ENCODE data around the gene IL34. TPM values are rescaled to one million over a fixed set of nuclear protein-coding genes. Genes with fewer than 3 reads are reported as not detected.

The IL34 gene
- total RNA-seq, 4 donors from 2014 or later: 96.9 to 158 (median 129) TPM

- TF ChIP-seq POLR2A (IDR thresholded peaks at IDR 0.05) (no peak), CTCF (IDR thresholded peaks at IDR 0.05) (peak in 2 of 3 donors; percentile 87 to 88)
- peak; percentile 88 to 97 for DNase-seq (ENCODE audit: low spot score in 2 of 2)
- WGBS, 2 donors: 30 to 33% methylated on average over 34 to 35 of the region's 35 CpGs
- H3K4me3 ChIP-seq (ENCODE audit: low read depth, poor library complexity, severe bottlenecking): no peak overlapping the region
- intact Hi-C loops (cut with DNase I; ENCODE audit: low total_unique reads): loop anchor here (5.0 kb wide), 1 partner anchor 117 kb away; no protein-coding TSS in a partner anchor
Measured at GRCh38 chr16:70653809-70654771, 7.7 kb downstream of the IL34 start.

GRCh38 chr16:70656065-70656711 is 9.8 kb downstream of the IL34 start:
- intact Hi-C loops (cut with DNase I; ENCODE audit: low total_unique reads): no loop called here
- H3K4me3 ChIP-seq (ENCODE audit: low read depth, poor library complexity, severe bottlenecking): no peak overlapping the region
- TF ChIP-seq POLR2A (IDR thresholded peaks at IDR 0.05) (no peak), CTCF (IDR thresholded peaks at IDR 0.05) (no peak)
- DNase-seq (ENCODE audit: low spot score in 2 of 2): no peak
- WGBS, 2 donors: 88 to 93% methylated on average over 8 of the region's 8 CpGs

GRCh38 chr16:70656712-70657263 is 10.4 kb downstream of the IL34 start:
- no peak for DNase-seq (ENCODE audit: low spot score in 2 of 2)
- 85 to 88% methylated on average over 21 to 22 of the region's 22 CpGs for WGBS, 2 donors
- TF ChIP-seq CTCF (IDR thresholded peaks at IDR 0.05) (no peak), POLR2A (IDR thresholded peaks at IDR 0.05) (no peak)
- intact Hi-C loops (cut with DNase I; ENCODE audit: low total_unique reads): no loop called here
- no peak overlapping the region for H3K4me3 ChIP-seq (ENCODE audit: low read depth, poor library complexity, severe bottlenecking)

- intact Hi-C loops (cut with DNase I; ENCODE audit: low total_unique reads): no loop called here
- H3K4me3 ChIP-seq (ENCODE audit: low read depth, poor library complexity, severe bottlenecking): no peak overlapping the region
- DNase-seq (ENCODE audit: low spot score in 2 of 2): no peak
- TF ChIP-seq POLR2A (IDR thresholded peaks at IDR 0.05) (no peak), CTCF (IDR thresholded peaks at IDR 0.05) (no peak)
- 57% methylated on average over 7 of the region's 7 CpGs for WGBS, 2 donors
Measured at GRCh38 chr16:70657956-70658355, 11.6 kb downstream of the IL34 start.

- no peak for DNase-seq (ENCODE audit: low spot score in 2 of 2)
- H3K4me3 ChIP-seq (ENCODE audit: low read depth, poor library complexity, severe bottlenecking): no peak overlapping the region
- 81 to 82% methylated on average over 5 of the region's 5 CpGs for WGBS, 2 donors
- TF ChIP-seq POLR2A (IDR thresholded peaks at IDR 0.05): no peak
- TF ChIP-seq CTCF (IDR thresholded peaks at IDR 0.05): no peak
- intact Hi-C loops (cut with DNase I; ENCODE audit: low total_unique reads): no loop called here
Measured at GRCh38 chr16:70658921-70659320, 12.6 kb downstream of the IL34 start.
